ENCODE data around the gene CYP2W1.
"Not testable (repeated sequence)": the region's sequence is repeated elsewhere in the genome, so short reads cannot be mapped to it uniquely, and the experiment has no call there.

The CYP2W1 gene

GRCh38 chr7:1030444-1031070, 47.6 kb downstream of the CYP2W1 start:
- DNase-seq, result no peak

DNA sequence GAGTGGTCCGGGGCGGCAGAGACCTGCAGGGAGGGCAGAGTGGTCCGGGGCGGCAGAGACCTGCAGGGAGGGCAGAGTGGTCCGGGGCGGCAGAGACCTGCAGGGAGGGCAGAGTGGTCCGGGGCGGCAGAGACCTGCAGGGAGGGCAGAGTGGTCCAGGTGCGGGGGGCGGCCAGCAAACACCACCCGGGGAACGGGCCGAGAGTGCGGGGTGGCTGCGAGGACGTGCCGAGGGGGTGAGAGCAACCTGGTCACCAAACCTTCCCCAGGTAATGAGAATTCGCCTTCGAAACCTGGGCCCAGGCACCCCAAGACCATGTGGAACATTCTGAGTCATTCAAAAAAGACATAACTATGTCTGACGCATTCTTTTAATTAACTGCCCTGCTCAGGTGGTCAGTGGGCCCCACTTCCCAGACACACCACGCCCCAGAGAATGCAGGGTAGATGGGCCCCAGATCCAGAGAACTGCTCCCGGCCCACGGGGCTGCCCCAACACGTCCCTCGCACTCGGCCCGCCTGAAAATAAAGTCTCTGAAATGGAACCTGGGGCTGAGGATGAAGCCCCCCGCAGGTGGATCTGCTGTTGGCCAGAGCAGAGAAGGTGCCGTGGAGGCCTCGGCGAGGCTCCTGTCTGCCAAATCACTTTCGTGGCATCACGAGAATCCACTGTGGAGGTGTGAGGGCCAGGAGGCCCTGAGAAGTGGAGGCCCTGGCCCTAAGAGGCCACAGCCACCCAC, 48.9 kb downstream of the CYP2W1 start:
- DNase-seq, result no peak

GRCh38 chr7:1032536-1033181, 49.7 kb downstream of the CYP2W1 start:
- DNase-seq, result no peak

- no peak for DNase-seq
These were observed 50.7 kb downstream of the CYP2W1 start for GRCh38 chr7:1033546-1034145.

DNA sequence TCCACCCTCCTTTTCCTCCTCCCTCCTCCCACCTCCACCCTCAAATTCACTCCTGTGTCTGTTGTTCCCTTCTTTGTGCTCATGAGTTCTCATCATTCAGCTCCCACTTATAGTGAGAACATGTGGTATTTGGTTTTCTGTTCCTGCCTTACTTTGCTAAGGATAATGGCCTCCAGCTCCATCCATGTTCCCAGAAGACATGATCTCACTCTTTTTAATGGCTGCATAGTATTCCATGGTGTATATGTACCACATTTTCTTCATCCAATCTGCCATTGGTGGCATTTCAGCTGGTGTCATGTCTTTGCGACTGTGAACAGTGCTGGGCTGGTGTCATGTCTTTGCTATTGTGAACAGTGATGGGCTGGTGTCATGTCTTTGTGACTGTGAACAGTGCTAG, 51.8 kb downstream of the CYP2W1 start:
- not testable (repeated sequence) for DNase-seq

DNA sequence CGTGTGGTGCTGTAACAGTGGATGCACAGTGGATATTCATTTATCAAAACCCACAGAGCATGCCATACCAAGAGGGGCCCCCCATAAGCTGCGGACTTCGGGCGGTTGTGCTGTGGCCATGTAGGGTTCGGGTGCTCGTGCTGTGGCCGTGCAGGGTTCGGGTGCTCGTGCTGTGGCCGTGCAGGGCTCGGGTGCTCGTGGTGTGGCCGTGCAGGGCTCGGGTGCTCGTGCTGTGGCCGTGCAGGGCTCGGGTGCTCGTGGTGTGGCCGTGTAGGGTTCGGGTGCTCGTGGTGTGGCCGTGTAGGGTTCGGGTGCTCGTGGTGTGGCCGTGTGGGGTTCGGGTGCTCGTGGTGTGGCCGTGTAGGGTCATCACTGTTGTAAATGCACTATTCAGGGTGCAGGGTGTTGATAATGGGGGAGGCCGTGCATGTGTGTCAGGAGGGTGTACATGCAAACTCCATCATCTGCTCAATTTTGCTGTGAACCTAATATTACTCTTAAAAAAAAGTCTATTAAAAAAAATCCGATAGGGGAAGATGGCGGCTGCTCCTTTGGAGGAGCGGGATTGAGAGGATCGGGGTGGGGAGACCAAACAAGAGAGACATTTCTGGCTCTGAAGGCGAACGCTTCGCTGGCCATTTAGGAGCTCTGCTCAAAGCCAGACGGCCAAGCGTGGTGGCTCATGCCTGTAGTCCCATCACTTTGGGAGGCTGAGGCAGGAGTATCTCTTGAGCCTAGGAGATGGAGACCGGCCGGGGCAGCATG, 53.4 kb downstream of the CYP2W1 start:
- DNase-seq, result not testable (repeated sequence)
